Adrenal gland (tissue), 12 donors: ENCODE measurements around the gene STRN4. TPM values are rescaled to one million over a fixed set of nuclear protein-coding genes. Genes with fewer than 3 reads are reported as not detected.

Experiments used
- DNase-seq, 7 donors: peaks; one replicate each; pipeline ENCODE4 v3.0.0-alpha.2; 2019 to 2020
- H3K27ac ChIP-seq, 5 donors: fragments of 200-600 bp; sonication (generic) in 4 of 5; 1 replicate in 3 of 5; 2 replicates in 2 of 5; pipeline versions ENCODE4 v1.5.1 to v1.8.0; 2016 to 2020; ENCODE audit warnings: mild to moderate bottlenecking in 1 of 5
- H3K27me3 ChIP-seq: fragments of 200-600 bp; 2 replicates; pipeline ENCODE4 v1.8.0; 2021
- H3K36me3 ChIP-seq, 2 donors: fragments of 200-600 bp; replicated peaks in 1 of 2; 1 replicate in 1 of 2; 2 replicates in 1 of 2; pipeline versions ENCODE4 v1.5.1 to v1.8.0; 2018 to 2022
- H3K4me1 ChIP-seq, 2 donors: fragments of 200-600 bp; replicated peaks in 1 of 2; 1 replicate in 1 of 2; 2 replicates in 1 of 2; pipeline versions ENCODE4 v1.5.1 to v1.8.0; 2018 to 2021
- H3K4me3 ChIP-seq, 4 donors: fragments of 200-600 bp; sonication (generic) in 3 of 4; one replicate each; pipeline ENCODE4 v1.5.1; 2016 to 2018
- H3K9me3 ChIP-seq, 3 donors: fragments of 200-600 bp; sonication (generic) in 1 of 3; replicated peaks in 1 of 3; 1 replicate in 2 of 3; 2 replicates in 1 of 3; pipeline versions ENCODE4 v1.5.1 to v1.8.0; 2016 to 2021
- CTCF ChIP-seq, 6 experiments: fragments of 450-650 bp in 4 of 6; fragments of 200-600 bp in 2 of 6; sonication (generic) in 1 of 6; IDR thresholded peaks; 1 replicate in 5 of 6; 2 replicates in 1 of 6; pipeline versions ENCODE4 v1.5.1 to v1.8.0; 2016 to 2021; ENCODE audit warnings: antibody characterized with exemption in 6 of 6, mild to moderate bottlenecking in 2 of 6, moderate library complexity in 1 of 6
- POLR2A ChIP-seq, 2 donors: fragments of 450-650 bp; IDR thresholded peaks; one replicate each; pipeline ENCODE4 v1.6.1; 2017; ENCODE audit warnings: antibody characterized with exemption in 2 of 2, mild to moderate bottlenecking in 2 of 2, moderate library complexity in 1 of 2
- WGBS, 4 donors: extraction: QIAGEN DNeasy Blood & Tissue Kit in 2 of 4; methylation state at CpG; one replicate each; pipeline versions ENCODE4 v1.1.5 to v1.1.7; 2013 to 2017; 5-methylcytosine and 5-hydroxymethylcytosine counted together
- intact Hi-C, 2 donors: fragments of 100-400 bp; cut with DNase I; formaldehyde crosslinking; loops; one replicate each; pipeline versions ENCODE4 v1.14.1 to v1.15.0; 2022 to 2023
- polyA plus RNA-seq, 3 donors: library from polyadenylated mRNA; stranded (reverse); fragments of 200-250 nt in 2 of 3; fragments of 350-450 nt in 1 of 3; fragmentation: Illumina TruSeq in 1 of 3; extraction: RNeasy Lipid Tissue Mini Kit (QIAGEN cat#74804) in 1 of 3; gene quantifications; one replicate each; pipeline ENCODE4 v1.2.3, GENCODE V29; 2013 to 2014
- total RNA-seq, 9 donors: library from RNA; depleted of rRNA in 4 of 9; stranded (reverse); fragments of >200 nt in 4 of 9; fragments of 120-200 nt in 1 of 9; fragmentation: NEBNext Ultra II Directional in 1 of 9; extraction: Animal tissue kit (Norgen Biotek cat#: 25700) in 1 of 9; gene quantifications; one replicate each; pipeline versions ENCODE4 v1.1.0 to v1.2.4, GENCODE V29; 2013 to 2023
- donor health status: healthy with polysubstance abuse.
- donor health status: Bipolar disorder and iron deficiency.
- donor health status: DM: yes; HTN: yes; CAD: no.
- donor health status: DM: no; HTN: no; CAD: no.
- donor health status: DM: no; HTN: no; CAD: no.
- donor health status: DM: yes; HTN: yes; CAD: no.

STRN4 gene
- total and polyA plus RNA-seq, 12 donors: 22.3 to 92.8 (median 65.8) TPM

GRCh38 chr19:46737298-46737654 is 9.0 kb downstream of the STRN4 start:
- Histone ChIP-seq H3K9me3 (no peaks in the 10 kb centered on the region), H3K27ac (peak overlapping the region in 2 of 5 donors; percentile 52 to 67), H3K4me1 (peaks cover 9 to 40% of the 10 kb centered on the region in 2 donors), H3K36me3 (peaks cover 0 to 29% of the 10 kb centered on the region in 2 donors), H3K4me3 (no peak overlapping the region), H3K27me3 (no peaks in the 10 kb centered on the region)
- WGBS, 4 donors: 37 to 52% (median 49%) methylated on average over 3 to 7 of the region's 7 CpGs
- no peak for TF ChIP-seq CTCF (IDR thresholded peaks at IDR 0.05)
- TF ChIP-seq POLR2A (IDR thresholded peaks at IDR 0.05): no peak
- DNase-seq: peak in 1 of 7 donors; percentile 24
- intact Hi-C loops: loop anchor here in 1 of 2 donors (5.0 kb wide), 1 partner anchor 35 kb away; no protein-coding TSS in a partner anchor

- no peak for TF ChIP-seq POLR2A (IDR thresholded peaks at IDR 0.05)
- no peak for TF ChIP-seq CTCF (IDR thresholded peaks at IDR 0.05)
- H3K9me3 ChIP-seq: no peaks in the 10 kb centered on the region
- 30 to 33% (median 32%) methylated on average over 16 to 22 of the region's 22 CpGs for WGBS, 4 donors
- intact Hi-C loops: loop anchor here in 1 of 2 donors (5.0 kb wide), 1 partner anchor 34 kb away; no protein-coding TSS in a partner anchor
- no peak overlapping the region for H3K4me3 ChIP-seq
- peaks cover 0 to 31% of the 10 kb centered on the region in 2 donors for H3K36me3 ChIP-seq
- DNase-seq: peak in 6 of 7 donors; percentile 71 to 83 (median 78)
- no peaks in the 10 kb centered on the region for H3K27me3 ChIP-seq
- peaks cover 11 to 40% of the 10 kb centered on the region in 2 donors for H3K4me1 ChIP-seq
- peak overlapping the region in 2 of 5 donors; percentile 52 to 67 for H3K27ac ChIP-seq
Measured at GRCh38 chr19:46736531-46737297, 9.5 kb downstream of the STRN4 start.

- Histone ChIP-seq H3K27me3 (no peaks in the 10 kb centered on the region), H3K4me3 (no peak overlapping the region), H3K4me1 (peaks cover 24 to 48% of the 10 kb centered on the region in 2 donors), H3K36me3 (peaks cover 0 to 51% of the 10 kb centered on the region in 2 donors), H3K27ac (peak overlapping the region in 2 of 5 donors; percentile 55 to 79), H3K9me3 (no peaks in the 10 kb centered on the region)
- DNase-seq: no peak
- TF ChIP-seq POLR2A (IDR thresholded peaks at IDR 0.05) (no peak), CTCF (IDR thresholded peaks at IDR 0.05) (no peak)
- intact Hi-C loops: no loop called here
- 78 to 86% (median 81%) methylated on average over 10 to 11 of the region's 11 CpGs for WGBS, 4 donors
Measured at GRCh38 chr19:46733690-46734292, 12.5 kb downstream of the STRN4 start.

GRCh38 chr19:46732966-46733689 is 13.1 kb downstream of the STRN4 start:
- Histone ChIP-seq H3K4me3 (no peak overlapping the region), H3K9me3 (no peaks in the 10 kb centered on the region), H3K27me3 (no peaks in the 10 kb centered on the region), H3K4me1 (peaks cover 24 to 55% of the 10 kb centered on the region in 2 donors), H3K27ac (peak overlapping the region in 2 of 5 donors; percentile 55 to 79), H3K36me3 (peaks cover 0 to 56% of the 10 kb centered on the region in 2 donors)
- TF ChIP-seq POLR2A (IDR thresholded peaks at IDR 0.05) (no peak), CTCF (IDR thresholded peaks at IDR 0.05) (peak in 1 of 6 experiments; percentile 12)
- peak in 4 of 7 donors; percentile 45 to 69 (median 60) for DNase-seq
- WGBS, 4 donors: 59 to 79% (median 75%) methylated on average over 14 to 23 of the region's 23 CpGs
- intact Hi-C loops: no loop called here
